Measurements from ENCODE around the gene FOXP1. TPM values are rescaled to one million over a fixed set of nuclear protein-coding genes. Genes with fewer than 3 reads are reported as not detected.

The FOXP1 gene
- total and polyA plus RNA-seq, 2 of the 13 experiments (the other 11 are each of a cell fraction or from before 2014, with no cell fraction given) = 40.4 to 59.0 TPM

DNA sequence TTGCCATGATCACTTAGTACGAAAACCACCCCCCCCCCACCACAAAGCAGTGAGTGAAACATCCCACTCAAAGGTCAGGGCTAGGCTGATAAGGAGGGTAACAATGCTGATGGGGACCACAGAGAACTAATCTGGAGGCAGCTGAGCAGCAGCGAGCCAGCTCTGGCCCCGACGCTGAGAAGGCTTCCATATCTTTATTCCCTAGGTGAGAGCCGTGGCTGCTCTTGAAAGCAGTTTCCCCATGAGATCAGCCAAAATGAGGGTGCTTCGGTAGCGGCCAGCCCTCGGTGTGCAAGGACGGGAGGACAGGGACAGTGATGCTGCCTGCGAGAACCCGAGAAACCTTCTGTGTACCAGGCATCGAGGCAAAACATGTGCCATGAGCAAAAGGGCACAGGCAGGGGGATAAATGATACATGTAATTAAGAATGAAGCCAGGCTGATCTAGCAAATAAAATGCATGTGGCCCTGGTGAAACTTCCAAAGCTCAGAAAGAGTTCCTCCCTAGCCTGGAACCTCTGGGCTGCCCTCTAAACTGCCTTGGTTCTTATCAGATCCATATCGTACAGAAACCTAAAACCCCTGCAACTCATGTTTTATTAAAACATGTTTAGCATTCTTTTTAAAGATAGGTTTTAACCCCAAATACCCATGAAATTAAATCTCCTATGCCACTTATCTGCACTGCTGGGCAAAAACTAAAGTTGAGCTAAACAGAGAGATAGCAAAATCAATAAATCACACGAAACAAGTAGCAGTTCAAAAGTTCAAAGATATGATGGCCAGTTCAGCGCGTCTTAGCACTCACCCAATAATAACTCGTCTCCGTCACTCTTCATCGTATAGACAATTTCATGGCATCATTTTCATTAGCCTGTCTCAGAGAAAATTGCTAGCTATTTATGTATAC, 337.3 kb downstream of the FOXP1 start (continued):
- TF ChIP-seq ZEB1 (IDR thresholded peaks at IDR 0.05; ENCODE audit: insufficient replicate concordance, low read depth) (no peak), FOXC1 (CRISPR knock-in tag; IDR thresholded peaks at IDR 0.05; ENCODE audit: borderline replicate concordance) (no peak), U2AF2 (IDR thresholded peaks at IDR 0.05; ENCODE audit: low read depth, low read length) (no peak), NCOR1 (IDR thresholded peaks at IDR 0.05; ENCODE audit: borderline replicate concordance, low read length) (no peak), ZNF33A (CRISPR knock-in tag; IDR thresholded peaks at IDR 0.05; ENCODE audit: borderline replicate concordance) (no peak), HNRNPUL1 (IDR thresholded peaks at IDR 0.05; ENCODE audit: low read depth, low read length) (no peak), ZFP41 (CRISPR knock-in tag; IDR thresholded peaks at IDR 0.05; ENCODE audit: borderline replicate concordance) (no peak), TSC22D2 (CRISPR knock-in tag; IDR thresholded peaks at IDR 0.05; ENCODE audit: borderline replicate concordance) (no peak), ZNF460 (CRISPR knock-in tag; IDR thresholded peaks at IDR 0.05; ENCODE audit: borderline replicate concordance) (no peak), TCF7 (IDR thresholded peaks at IDR 0.05; ENCODE audit: low read depth) (no peak), MAFG (CRISPR knock-in tag; IDR thresholded peaks at IDR 0.05) (no peak), NFE2L2 (IDR thresholded peaks at IDR 0.05; ENCODE audit: low read length) (no peak), EZH2 (conservative IDR thresholded peaks at IDR 0.05; ENCODE audit: low read depth, low read length) (no peak), ZNF709 (CRISPR knock-in tag; IDR thresholded peaks at IDR 0.05) (no peak)
- TF ChIP-seq, protein P1, sequence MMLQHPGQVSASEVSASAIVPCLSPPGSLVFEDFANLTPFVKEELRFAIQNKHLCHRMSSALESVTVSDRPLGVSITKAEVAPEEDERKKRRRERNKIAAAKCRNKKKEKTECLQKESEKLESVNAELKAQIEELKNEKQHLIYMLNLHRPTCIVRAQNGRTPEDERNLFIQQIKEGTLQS (CRISPR knock-in tag; IDR thresholded peaks at IDR 0.05) = no peak
- TF ChIP-seq, protein P2, sequence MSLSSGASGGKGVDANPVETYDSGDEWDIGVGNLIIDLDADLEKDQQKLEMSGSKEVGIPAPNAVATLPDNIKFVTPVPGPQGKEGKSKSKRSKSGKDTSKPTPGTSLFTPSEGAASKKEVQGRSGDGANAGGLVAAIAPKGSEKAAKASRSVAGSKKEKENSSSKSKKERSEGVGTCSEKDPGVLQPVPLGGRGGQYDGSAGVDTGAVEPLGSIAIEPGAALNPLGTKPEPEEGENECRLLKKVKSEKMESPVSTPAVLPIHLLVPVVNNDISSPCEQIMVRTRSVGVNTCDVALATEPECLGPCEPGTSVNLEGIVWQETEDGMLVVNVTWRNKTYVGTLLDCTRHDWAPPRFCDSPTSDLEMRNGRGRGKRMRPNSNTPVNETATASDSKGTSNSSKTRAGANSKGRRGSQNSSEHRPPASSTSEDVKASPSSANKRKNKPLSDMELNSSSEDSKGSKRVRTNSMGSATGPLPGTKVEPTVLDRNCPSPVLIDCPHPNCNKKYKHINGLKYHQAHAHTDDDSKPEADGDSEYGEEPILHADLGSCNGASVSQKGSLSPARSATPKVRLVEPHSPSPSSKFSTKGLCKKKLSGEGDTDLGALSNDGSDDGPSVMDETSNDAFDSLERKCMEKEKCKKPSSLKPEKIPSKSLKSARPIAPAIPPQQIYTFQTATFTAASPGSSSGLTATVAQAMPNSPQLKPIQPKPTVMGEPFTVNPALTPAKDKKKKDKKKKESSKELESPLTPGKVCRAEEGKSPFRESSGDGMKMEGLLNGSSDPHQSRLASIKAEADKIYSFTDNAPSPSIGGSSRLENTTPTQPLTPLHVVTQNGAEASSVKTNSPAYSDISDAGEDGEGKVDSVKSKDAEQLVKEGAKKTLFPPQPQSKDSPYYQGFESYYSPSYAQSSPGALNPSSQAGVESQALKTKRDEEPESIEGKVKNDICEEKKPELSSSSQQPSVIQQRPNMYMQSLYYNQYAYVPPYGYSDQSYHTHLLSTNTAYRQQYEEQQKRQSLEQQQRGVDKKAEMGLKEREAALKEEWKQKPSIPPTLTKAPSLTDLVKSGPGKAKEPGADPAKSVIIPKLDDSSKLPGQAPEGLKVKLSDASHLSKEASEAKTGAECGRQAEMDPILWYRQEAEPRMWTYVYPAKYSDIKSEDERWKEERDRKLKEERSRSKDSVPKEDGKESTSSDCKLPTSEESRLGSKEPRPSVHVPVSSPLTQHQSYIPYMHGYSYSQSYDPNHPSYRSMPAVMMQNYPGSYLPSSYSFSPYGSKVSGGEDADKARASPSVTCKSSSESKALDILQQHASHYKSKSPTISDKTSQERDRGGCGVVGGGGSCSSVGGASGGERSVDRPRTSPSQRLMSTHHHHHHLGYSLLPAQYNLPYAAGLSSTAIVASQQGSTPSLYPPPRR (CRISPR knock-in tag; IDR thresholded peaks at IDR 0.05; ENCODE audit: borderline replicate concordance) = peak; percentile 51; the same call in 1 of the 2 replicates
- TF ChIP-seq, protein P3, sequence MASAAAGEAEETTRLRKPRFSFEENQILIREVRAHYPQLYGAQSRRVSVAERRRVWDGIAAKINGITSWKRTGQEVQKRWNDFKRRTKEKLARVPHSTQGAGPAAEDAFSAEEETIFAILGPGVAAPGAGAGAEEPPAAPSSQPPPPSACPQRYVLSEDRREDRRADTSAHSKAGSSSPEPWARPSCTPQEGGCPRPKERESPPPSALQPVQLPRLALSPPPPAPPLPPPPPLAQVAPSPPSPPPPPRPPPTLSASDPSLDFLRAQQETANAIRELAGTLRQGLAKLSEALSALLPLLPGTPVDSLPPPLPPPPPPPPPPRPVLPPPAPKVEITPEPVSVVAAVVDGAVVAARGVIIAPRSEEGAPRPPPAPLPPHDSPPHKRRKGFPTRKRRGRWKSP (CRISPR knock-in tag; IDR thresholded peaks at IDR 0.05) = no peak
- TF ChIP-seq, protein P4, sequence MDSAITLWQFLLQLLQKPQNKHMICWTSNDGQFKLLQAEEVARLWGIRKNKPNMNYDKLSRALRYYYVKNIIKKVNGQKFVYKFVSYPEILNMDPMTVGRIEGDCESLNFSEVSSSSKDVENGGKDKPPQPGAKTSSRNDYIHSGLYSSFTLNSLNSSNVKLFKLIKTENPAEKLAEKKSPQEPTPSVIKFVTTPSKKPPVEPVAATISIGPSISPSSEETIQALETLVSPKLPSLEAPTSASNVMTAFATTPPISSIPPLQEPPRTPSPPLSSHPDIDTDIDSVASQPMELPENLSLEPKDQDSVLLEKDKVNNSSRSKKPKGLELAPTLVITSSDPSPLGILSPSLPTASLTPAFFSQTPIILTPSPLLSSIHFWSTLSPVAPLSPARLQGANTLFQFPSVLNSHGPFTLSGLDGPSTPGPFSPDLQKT (CRISPR knock-in tag; IDR thresholded peaks at IDR 0.05; ENCODE audit: borderline replicate concordance) = no peak
- TF ChIP-seq, protein P5, sequence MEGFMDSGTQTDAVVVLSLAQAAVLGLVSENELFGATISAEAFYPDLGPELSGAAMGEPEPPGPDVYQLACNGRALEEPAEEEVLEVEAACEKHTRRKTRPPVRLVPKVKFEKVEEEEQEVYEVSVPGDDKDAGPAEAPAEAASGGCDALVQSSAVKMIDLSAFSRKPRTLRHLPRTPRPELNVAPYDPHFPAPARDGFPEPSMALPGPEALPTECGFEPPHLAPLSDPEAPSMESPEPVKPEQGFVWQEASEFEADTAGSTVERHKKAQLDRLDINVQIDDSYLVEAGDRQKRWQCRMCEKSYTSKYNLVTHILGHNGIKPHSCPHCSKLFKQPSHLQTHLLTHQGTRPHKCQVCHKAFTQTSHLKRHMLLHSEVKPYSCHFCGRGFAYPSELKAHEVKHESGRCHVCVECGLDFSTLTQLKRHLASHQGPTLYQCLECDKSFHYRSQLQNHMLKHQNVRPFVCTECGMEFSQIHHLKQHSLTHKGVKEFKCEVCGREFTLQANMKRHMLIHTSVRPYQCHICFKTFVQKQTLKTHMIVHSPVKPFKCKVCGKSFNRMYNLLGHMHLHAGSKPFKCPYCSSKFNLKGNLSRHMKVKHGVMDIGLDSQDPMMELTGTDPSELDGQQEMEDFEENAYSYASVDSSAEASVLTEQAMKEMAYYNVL (CRISPR knock-in tag; IDR thresholded peaks at IDR 0.05; ENCODE audit: borderline replicate concordance) = no peak
